GM19438 (cell line): Measurements from ENCODE around the gene CHRM4.

Source experiments
- ATAC-seq: cut with Tn5 transposase; IDR thresholded peaks from one replicate; pipeline ENCODE4 v1.9.1; 2021; ENCODE audit warnings: low read depth; ENCODE audit not compliant: unreplicated experiment

Gene CHRM4

DNA sequence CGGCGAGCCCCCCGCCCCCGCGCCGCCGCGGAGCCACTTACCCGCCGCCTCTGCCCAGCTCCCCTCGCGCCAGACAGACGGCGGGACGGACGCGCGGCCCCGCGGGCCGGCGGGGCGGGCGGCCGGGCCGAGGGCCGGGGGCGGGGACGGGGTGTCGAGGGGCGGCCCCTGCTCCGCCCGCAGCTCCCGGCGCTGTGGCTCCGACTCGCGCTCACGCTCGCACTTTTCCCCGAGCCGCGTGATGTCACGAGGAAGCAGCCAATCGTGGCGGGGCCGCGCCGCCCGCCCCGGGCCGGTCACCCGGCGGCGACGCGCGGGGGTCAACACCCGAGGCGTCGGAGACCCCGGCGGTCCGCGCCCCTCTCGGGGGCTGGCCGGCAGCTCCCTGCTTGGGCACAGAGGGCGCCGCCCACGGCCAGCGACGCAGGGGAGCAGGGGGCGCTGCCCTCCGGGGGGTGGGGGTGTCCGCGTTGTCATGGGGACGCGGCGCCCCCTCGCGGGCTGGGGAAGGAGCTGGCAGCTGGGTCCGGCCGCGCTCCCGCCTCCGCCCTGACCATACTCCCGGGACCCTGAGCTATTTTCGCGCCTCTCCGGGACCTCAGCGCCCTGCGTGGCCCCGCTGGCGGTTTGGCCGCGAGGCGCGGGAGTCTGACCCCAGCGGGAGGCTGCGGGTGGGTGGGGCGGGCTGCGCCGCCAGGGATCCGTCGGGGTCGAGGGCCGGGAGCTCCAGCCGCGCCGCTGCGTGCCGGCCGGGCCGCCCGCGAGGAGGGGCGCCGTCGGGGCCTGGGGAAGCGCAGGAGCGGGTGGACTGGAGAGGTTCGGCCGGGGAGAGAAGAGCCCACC, at the start of gene CHRM4:
TSS of gene CHRM4 (minus strand) at position 199 of the 843 bp plus-strand sequence. CDS start 5,219 bp downstream, outside the sequence.
- no peak for ATAC-seq

DNA sequence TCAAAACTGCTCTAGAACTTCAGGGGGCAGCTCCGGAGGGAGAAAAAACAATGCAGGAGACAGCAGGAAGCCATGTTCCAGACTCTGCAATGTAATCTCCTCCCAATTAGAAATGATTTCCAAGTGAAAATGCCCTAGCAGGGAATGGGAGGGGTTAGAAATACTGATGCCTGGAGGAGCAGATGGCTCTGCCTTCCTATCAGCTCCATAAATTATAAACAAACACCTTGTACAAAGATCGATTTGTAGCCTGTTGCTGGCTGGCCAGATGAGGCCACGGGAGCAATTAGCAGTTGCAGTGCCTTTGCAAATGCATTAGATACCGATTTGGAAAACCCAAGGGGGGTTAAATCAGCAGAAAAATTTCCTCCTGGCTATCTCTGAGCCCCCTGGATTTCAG, 46.6 kb upstream of the CHRM4 start:
- ATAC-seq: no peak

DNA sequence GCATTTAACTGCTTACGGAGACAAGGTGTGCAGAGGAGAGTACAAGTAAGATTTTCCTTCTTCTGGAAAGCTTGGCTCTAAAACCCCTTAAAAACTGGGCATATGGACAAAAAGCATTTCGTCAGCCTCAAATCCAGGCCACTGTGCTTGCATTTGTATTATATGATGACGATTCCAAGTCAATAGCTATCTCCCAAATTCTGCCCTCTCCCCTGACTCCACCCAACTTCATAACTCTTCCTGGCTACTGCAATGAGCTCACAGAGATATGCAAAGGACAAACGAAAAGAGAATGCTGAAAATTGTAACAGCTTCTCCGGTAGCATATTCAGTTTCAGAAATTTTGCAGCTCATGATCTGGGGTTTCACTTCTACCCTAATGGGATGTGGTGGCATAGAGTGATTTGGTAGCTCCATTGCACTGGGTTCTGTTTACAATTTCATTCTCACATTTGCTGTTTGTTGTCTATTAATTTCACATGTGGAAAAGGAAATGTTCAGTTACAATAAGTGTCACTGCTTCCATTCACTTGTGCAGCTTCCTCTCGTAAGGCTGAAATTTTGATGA, 45.6 kb upstream of the CHRM4 start:
- ATAC-seq: no peak

DNA sequence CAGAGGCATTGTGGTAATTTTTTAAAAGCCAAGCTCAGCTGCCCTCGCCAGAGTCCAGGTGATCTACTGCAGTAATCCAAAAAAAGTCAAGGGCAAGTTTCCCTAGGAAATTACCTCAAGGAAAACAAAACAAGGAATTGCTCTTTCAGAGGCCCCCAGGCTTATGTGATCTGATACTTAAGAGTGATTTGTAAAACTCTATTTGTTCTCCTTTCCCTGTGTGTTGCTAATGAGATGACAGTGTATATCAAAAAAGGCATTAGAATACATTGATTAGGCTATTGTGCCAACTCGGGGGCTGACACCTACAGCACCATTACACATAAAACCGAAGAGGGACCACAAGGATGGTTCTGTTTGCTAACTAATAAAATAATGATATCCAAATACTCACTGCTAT, 44.5 kb upstream of the CHRM4 start:
- no peak for ATAC-seq

DNA sequence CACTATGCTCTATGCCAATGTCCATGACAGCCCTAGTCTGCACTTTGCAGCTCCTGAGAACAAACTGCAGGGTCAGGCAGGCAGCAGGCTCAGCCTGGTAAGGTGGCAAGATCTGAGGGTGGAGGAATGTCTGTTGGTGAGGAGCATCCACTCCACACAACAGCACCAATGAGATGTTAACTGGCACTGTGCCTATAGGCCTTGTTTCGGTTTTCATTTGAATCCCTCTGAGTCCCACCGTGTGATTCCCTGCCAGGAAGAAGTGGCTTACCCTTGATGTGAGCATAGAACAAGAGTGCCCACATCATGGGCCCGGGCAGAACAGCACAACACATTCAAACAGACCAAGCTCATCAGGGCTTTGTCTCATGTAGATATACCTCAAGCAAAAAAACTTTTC, 44.1 kb upstream of the CHRM4 start:
- no peak for ATAC-seq

- no peak for ATAC-seq
Observed at GRCh38 chr11:46431211-46431610, 39.6 kb upstream of the CHRM4 start.

DNA sequence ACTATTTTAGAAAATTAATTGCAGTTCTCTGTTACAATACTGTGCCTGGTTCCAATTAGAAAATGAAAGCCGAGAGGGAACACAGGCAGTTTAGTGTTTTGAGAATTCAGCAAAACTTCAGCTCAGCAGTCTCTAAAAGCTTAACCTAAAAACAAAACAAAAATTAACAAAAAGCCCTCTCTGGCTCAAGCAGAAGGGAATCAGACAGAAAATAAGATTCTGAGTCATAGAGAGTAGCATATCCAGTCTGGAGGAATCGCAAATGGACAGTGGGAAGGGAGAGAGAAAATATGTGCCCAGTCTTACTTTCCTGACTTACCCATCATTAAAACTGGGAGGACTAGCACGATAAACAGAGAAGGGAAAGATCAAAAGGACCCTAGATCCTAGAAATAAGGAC, 38.1 kb upstream of the CHRM4 start:
- no peak for ATAC-seq

- ATAC-seq: no peak
Observed at GRCh38 chr11:46427364-46427763, 35.8 kb upstream of the CHRM4 start.

GRCh38 chr11:46426233-46426991, 34.8 kb upstream of the CHRM4 start:
- ATAC-seq: no peak

- no peak for ATAC-seq
Observed at GRCh38 chr11:46422588-46422987, 31.0 kb upstream of the CHRM4 start.

GRCh38 chr11:46421257-46421880, 29.8 kb upstream of the CHRM4 start:
- no peak for ATAC-seq

GRCh38 chr11:46420513-46420912, 28.9 kb upstream of the CHRM4 start:
- no peak for ATAC-seq

DNA sequence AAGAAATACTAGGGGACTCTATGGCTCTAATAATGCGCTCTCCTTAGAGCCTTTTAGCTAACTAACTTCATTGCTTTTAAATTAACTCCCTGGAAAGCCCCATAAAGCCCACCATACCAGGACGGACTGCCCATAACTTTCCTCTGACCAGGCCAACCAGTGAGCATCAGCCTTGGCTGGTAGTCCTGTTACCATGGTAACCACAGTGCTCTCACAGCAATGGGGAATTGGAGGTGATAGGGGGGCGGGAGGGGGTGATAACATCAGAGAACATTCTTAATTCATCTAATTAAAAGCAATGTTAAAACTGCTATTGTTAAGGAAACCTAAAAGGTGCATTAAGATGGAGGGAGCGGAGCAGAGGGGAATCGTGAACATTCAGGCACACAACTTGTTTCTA, 27.2 kb upstream of the CHRM4 start:
- ATAC-seq: no peak

DNA sequence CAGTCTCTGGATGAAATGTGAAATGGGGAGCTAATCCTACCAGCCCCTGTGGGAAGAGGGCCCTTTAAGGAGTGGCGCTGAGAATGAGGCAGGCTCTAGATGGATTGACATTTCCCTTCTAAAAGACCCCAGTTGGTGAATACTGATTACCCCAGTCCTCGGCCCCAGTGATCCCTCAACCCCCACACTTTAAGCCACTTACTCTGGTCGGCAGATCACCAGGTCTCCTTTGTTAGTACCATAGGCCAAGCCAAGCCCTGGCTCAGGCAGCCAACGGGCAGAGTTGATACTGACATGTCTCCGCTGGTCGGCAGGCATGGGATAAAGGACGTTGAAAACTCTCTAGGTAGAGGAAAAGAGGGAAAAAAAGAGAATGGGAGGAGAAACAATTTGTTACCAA, 26.1 kb upstream of the CHRM4 start:
- ATAC-seq: no peak

DNA sequence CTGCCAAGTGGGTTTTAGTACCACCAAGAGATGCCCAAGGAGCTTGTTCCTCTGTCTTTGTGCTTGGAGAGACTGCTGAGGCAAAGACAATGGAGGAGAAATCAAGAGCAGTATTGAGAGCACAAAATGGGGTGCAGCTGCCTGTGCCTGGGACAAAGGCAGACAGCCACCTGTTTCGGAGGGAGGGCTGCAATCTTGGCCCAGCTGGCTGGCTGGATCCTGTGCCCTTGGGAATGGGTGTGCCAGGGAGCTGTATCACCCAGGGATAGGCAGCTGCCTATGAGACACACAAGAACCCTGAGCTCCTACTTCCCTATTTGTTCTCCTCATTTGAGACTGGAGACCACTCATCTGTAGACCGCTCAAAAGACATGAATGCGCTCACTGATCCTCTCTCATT, 23.3 kb upstream of the CHRM4 start:
- ATAC-seq: no peak

DNA sequence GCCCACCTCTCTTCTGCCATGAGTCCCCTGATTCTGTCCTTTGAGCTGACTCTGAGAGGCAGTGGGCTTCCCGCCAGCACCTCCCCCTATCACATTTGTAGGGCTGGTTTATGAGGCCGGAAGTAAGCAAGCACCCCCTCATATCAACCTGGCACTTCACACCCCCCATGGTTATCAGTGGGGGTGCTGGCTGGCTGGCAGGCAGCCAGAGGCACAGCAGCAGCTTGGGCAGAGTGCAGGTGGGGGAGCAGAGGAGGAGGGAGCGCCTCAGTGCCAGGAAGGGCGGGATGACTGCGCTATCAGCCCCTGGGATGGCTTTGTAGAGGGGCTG, 22.9 kb upstream of the CHRM4 start:
- no peak for ATAC-seq

- ATAC-seq: no peak
Observed at GRCh38 chr11:46413760-46414465, 22.3 kb upstream of the CHRM4 start.

- no peak for ATAC-seq
Observed at GRCh38 chr11:46410021-46410420, 18.4 kb upstream of the CHRM4 start.

- ATAC-seq: no peak
Observed at GRCh38 chr11:46408407-46408986, 16.9 kb upstream of the CHRM4 start.

- no peak for ATAC-seq
Observed at GRCh38 chr11:46407635-46408034, 16.1 kb upstream of the CHRM4 start.
